Measurements from ENCODE around the gene VCP.
"Not testable (repeated sequence)": the region's sequence is repeated elsewhere in the genome, so short reads cannot be mapped to it uniquely, and the experiment has no call there.

Gene VCP

GRCh38 chr9:35029241-35029640 lies 43.2 kb downstream of the VCP start:
- in situ Hi-C loops (cut with MboI; ENCODE audit: low sequenced_read_pairs), result no loop called here

- in situ Hi-C loops (cut with MboI; ENCODE audit: low sequenced_read_pairs), result no loop called here
Observed at GRCh38 chr9:35028341-35028740, 44.1 kb downstream of the VCP start.

- in situ Hi-C loops (cut with MboI; ENCODE audit: low sequenced_read_pairs), result no loop called here
Observed at GRCh38 chr9:35027860-35028259, 44.6 kb downstream of the VCP start.

- in situ Hi-C loops (cut with MboI; ENCODE audit: low sequenced_read_pairs), result no loop called here
Observed at GRCh38 chr9:35027374-35027773, 45.1 kb downstream of the VCP start.

DNA sequence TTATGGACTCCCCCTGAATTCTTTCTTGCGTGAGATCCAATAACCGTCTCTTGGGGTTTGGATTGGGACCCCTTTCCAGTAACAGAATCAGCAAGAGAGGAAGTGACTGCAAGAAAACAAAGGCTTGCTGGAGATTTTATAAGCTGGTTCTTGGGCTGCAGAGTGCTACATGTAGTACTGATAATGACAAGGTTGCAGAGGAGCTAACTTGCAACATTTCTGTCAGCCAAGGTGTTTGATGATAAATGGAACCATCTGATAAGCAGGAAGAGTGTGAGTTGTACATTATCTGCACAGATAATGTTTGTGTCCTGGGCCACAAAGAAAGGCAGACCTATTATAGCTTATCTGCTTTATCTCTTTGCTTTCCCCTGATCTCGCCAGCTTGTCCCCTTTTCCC lies 45.8 kb downstream of the VCP start:
- in situ Hi-C loops (cut with MboI; ENCODE audit: low sequenced_read_pairs), result no loop called here

DNA sequence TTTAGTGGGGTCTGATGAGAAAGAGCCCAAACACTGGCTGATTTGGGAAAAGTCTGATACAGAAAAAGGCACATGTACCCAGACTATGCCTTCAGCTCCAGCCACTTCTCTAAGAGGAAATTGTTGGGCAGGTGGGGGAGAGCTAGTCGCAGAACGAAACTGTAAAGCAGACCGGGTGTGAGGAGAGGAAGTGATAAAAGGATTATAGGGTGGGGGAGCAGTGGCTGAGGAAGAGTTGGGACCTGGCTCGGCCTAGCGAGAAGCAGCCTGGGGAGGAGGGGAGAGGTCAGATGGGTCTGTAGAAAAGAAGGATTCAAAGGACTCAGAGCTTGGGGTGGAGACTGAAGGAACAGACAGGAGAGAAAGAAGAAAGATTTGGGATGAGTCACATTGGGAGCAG lies 49.0 kb downstream of the VCP start:
- in situ Hi-C loops (cut with MboI; ENCODE audit: low sequenced_read_pairs), result not testable (repeated sequence)

GRCh38 chr9:35014517-35014916 lies 57.9 kb downstream of the VCP start:
- in situ Hi-C loops (cut with MboI; ENCODE audit: low sequenced_read_pairs), result no loop called here

GRCh38 chr9:35010351-35010958 lies 62.0 kb downstream of the VCP start:
- in situ Hi-C loops (cut with MboI; ENCODE audit: low sequenced_read_pairs), result no loop called here
